H9 (cell line): ENCODE measurements around the gene TUB. TPM values are rescaled to one million over a fixed set of nuclear protein-coding genes. Genes with fewer than 3 reads are reported as not detected.

ENCODE experiments used
- DNase-seq: peaks from one replicate; pipeline ENCODE4 v3.0.0-alpha.2; 2017
- H2AFZ ChIP-seq: one replicate; pipeline ENCODE4 v1.6.1; 2013; ENCODE audit warnings: mild to moderate bottlenecking, low read length, control low read depth, moderate library complexity
- H2AK5ac ChIP-seq: 2 replicates; pipeline ENCODE4 v1.6.1; 2013; ENCODE audit warnings: low read length, control low read depth, mixed read lengths; ENCODE audit not compliant: insufficient read length
- H2BK120ac ChIP-seq: one replicate; pipeline ENCODE4 v1.6.1; 2013; ENCODE audit warnings: low read depth, mild to moderate bottlenecking, low read length, control low read depth, inconsistent platforms; ENCODE audit not compliant: poor library complexity, severe bottlenecking
- H2BK12ac ChIP-seq: 2 replicates; pipeline ENCODE4 v1.6.1; 2013; ENCODE audit warnings: low read length, control low read depth, mixed read lengths, low read depth; ENCODE audit not compliant: insufficient read length
- H2BK15ac ChIP-seq: 2 replicates; pipeline ENCODE4 v1.6.1; 2013; ENCODE audit warnings: low read depth, low read length, control low read depth
- H2BK20ac ChIP-seq: one replicate; pipeline ENCODE4 v1.6.1; 2013; ENCODE audit warnings: low read depth, mild to moderate bottlenecking, low read length, control low read depth, inconsistent platforms; ENCODE audit not compliant: poor library complexity, severe bottlenecking
- H2BK5ac ChIP-seq: 2 replicates; pipeline ENCODE4 v1.6.1; 2013; ENCODE audit warnings: low read length, control low read depth, mixed read lengths; ENCODE audit not compliant: insufficient read length
- H3K14ac ChIP-seq: 2 replicates; pipeline ENCODE4 v1.6.1; 2013; ENCODE audit warnings: low read length, control low read depth; ENCODE audit not compliant: insufficient read depth
- H3K18ac ChIP-seq: 2 replicates; pipeline ENCODE4 v1.6.1; 2013; ENCODE audit warnings: low read depth, mild to moderate bottlenecking, mixed read lengths, low read length, control low read depth; ENCODE audit not compliant: insufficient read length
- H3K23ac ChIP-seq: 2 replicates; pipeline ENCODE4 v1.6.1; 2013; ENCODE audit warnings: low read length, control low read depth, mixed read lengths, low read depth; ENCODE audit not compliant: insufficient read length
- H3K23me2 ChIP-seq: 2 replicates; pipeline ENCODE4 v1.6.1; 2013; ENCODE audit warnings: low read depth, mild to moderate bottlenecking, mixed read lengths, low read length, control low read depth; ENCODE audit not compliant: insufficient read length, poor library complexity, severe bottlenecking
- H3K27ac ChIP-seq: 2 replicates; pipeline ENCODE4 v1.5.1; 2013; ENCODE audit warnings: low read length, control low read depth, mixed read lengths, low read depth; ENCODE audit not compliant: insufficient read length
- H3K27me3 ChIP-seq: 2 replicates; pipeline ENCODE4 v1.6.1; 2013; ENCODE audit warnings: low read length, control low read depth, inconsistent platforms; ENCODE audit not compliant: insufficient read depth
- H3K4ac ChIP-seq: 2 replicates; pipeline ENCODE4 v1.6.1; 2013; ENCODE audit warnings: low read depth, mild to moderate bottlenecking, control low read depth, inconsistent platforms, low read length, moderate library complexity
- H3K4me1 ChIP-seq: 2 replicates; pipeline ENCODE4 v1.6.1; 2013; ENCODE audit warnings: low read length, control low read depth, inconsistent platforms; ENCODE audit not compliant: insufficient read depth
- H3K4me2 ChIP-seq: 2 replicates; pipeline ENCODE4 v1.6.1; 2013; ENCODE audit warnings: low read length, control low read depth, mixed read lengths; ENCODE audit not compliant: insufficient read length, insufficient read depth
- H3K56ac ChIP-seq: 2 replicates; pipeline ENCODE4 v1.6.1; 2013; ENCODE audit warnings: low read depth, mild to moderate bottlenecking, mixed read lengths, low read length, control low read depth; ENCODE audit not compliant: insufficient read length
- H3K79me1 ChIP-seq: 2 replicates; pipeline ENCODE4 v1.6.1; 2013; ENCODE audit warnings: low read depth, mild to moderate bottlenecking, moderate library complexity, low read length, control low read depth, inconsistent platforms; ENCODE audit not compliant: insufficient read depth, poor library complexity, severe bottlenecking
- H3K79me2 ChIP-seq: 2 replicates; pipeline ENCODE4 v1.6.1; 2013; ENCODE audit warnings: low read length, control low read depth, inconsistent platforms; ENCODE audit not compliant: insufficient read depth
- H3K9ac ChIP-seq: 2 replicates; pipeline ENCODE4 v1.6.1; 2013; ENCODE audit warnings: low read length, control low read depth, mixed read lengths; ENCODE audit not compliant: insufficient read length; ENCODE audit errors: extremely low read depth
- H3K9me3 ChIP-seq: one replicate; pipeline ENCODE4 v1.6.1; 2013; ENCODE audit warnings: low read depth, low read length, inconsistent platforms; ENCODE audit not compliant: control insufficient read depth
- H3T11ph ChIP-seq: one replicate; pipeline ENCODE4 v1.6.1; 2013; ENCODE audit warnings: mild to moderate bottlenecking, low read length, control low read depth, inconsistent platforms
- H4K20me1 ChIP-seq: one replicate; pipeline ENCODE4 v1.6.1; 2013; ENCODE audit not compliant: control insufficient read depth, insufficient read length, insufficient read depth
- H4K5ac ChIP-seq: 2 replicates; pipeline ENCODE4 v1.6.1; 2013; ENCODE audit warnings: low read depth, mild to moderate bottlenecking, mixed read lengths, low read length, control low read depth; ENCODE audit not compliant: insufficient read length
- H4K8ac ChIP-seq: replicated peaks from 2 replicates; pipeline ENCODE4 v1.6.1; 2013; ENCODE audit warnings: low read length, control low read depth, mixed read lengths, low read depth; ENCODE audit not compliant: insufficient read length
- H4K91ac ChIP-seq: 2 replicates; pipeline ENCODE4 v1.6.1; 2013; ENCODE audit warnings: low read depth, mild to moderate bottlenecking, moderate library complexity, mixed read lengths, low read length, control low read depth; ENCODE audit not compliant: insufficient read length
- H3K27ac Mint-ChIP-seq, 3 experiments: 2 replicates in 2 of 3; 3 replicates in 1 of 3; pipeline ENCODE4 v1.8.0; 2020 to 2021; ENCODE audit warnings: mixed read lengths in 3 of 3, mild to moderate bottlenecking in 1 of 3, moderate library complexity in 1 of 3
- H3K27me3 Mint-ChIP-seq: 2 replicates; pipeline ENCODE4 v1.8.0; 2021; ENCODE audit warnings: low read depth, mild to moderate bottlenecking, moderate library complexity, mixed read lengths
- H3K36me3 Mint-ChIP-seq, 3 experiments: 2 replicates in 2 of 3; 3 replicates in 1 of 3; pipeline ENCODE4 v1.8.0; 2020 to 2021; ENCODE audit warnings: low read depth in 3 of 3, mixed read lengths in 3 of 3; ENCODE audit not compliant: insufficient read depth in 1 of 3
- H3K4me1 Mint-ChIP-seq, 2 experiments: 2 replicates each; pipeline ENCODE4 v1.8.0; 2020; ENCODE audit warnings: mixed read lengths in 2 of 2
- H3K4me3 Mint-ChIP-seq, 2 experiments: 2 replicates in 1 of 2; 3 replicates in 1 of 2; pipeline ENCODE4 v1.8.0; 2020 to 2021; ENCODE audit warnings: mild to moderate bottlenecking in 2 of 2, mixed read lengths in 2 of 2, moderate library complexity in 1 of 2
- H3K9me3 Mint-ChIP-seq, 2 experiments: 2 replicates in 1 of 2; 3 replicates in 1 of 2; pipeline ENCODE4 v1.8.0; 2020; ENCODE audit warnings: mild to moderate bottlenecking in 2 of 2, mixed read lengths in 2 of 2, moderate library complexity in 1 of 2
- WGBS: extraction: QIAGEN DNeasy Blood & Tissue Kit; methylation state at CpG from one replicate; pipeline ENCODE4 v1.1.7; 2013; ENCODE audit warnings: missing lambda C conversion rate, low lambda C conversion rate, mixed read lengths; ENCODE audit not compliant: insufficient read length; ENCODE audit errors: extremely low coverage; 5-methylcytosine and 5-hydroxymethylcytosine counted together
- total RNA-seq: library from RNA; stranded (reverse); gene quantifications from 2 replicates; pipeline ENCODE4 v1.2.1, GENCODE V29; 2021
- TF ChIP-seq, protein P1 (sequence below): fragments of 200-600 bp; sonication (generic); conservative IDR thresholded peaks from 3 replicates; pipeline ENCODE4 v1.8.0; 2021; ENCODE audit warnings: antibody characterized with exemption, mild to moderate bottlenecking

Gene TUB
- total RNA-seq, 1 experiment from 2014 or later = 14.8 TPM

DNA sequence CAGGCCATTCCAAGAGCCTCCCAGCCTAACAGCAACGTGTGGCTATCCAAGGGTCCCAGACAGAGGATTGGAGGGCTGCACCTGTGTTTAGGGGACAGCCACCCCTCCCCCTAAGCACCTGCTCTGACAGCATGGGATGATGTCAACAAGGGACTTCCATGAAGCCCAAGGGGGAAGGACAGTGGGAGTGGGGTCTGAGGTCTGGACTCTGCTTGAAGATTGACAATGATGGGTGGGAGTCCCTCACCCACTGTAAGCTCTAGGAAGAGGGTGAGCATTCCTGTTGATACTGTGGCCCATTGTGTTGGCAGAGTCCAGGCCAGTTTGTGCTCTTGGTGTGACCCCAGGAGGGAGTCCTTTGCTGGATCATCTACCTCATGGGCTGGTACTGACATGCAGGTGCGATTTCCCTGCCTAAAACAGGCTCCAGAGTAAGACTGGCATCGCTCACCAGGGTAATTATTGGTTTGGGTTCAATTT, 46.9 kb upstream of the TUB start:
- no peaks in the 10 kb centered on the region for H3K27me3 ChIP-seq
- no peaks in the 10 kb centered on the region for H3K9me3 ChIP-seq
- peaks cover 12 to 15% of the 10 kb centered on the region in 2 experiments for H3K4me1 Mint-ChIP-seq
- H3K79me2 ChIP-seq = no peaks in the 10 kb centered on the region
- DNase-seq = no peak
- no peaks in the 10 kb centered on the region for H3K79me1 ChIP-seq
- no peak overlapping the region for H4K91ac ChIP-seq
- H3K36me3 Mint-ChIP-seq = no peaks in the 10 kb centered on the region; a peak in 1 of 7 replicates
- H2BK12ac ChIP-seq = no peak overlapping the region
- no peak overlapping the region for H3K9ac ChIP-seq
- H2BK5ac ChIP-seq = no peak overlapping the region
- no peak overlapping the region for H2BK120ac ChIP-seq
- H2BK15ac ChIP-seq = no peak overlapping the region
- H2AK5ac ChIP-seq = no peak overlapping the region
- no peak overlapping the region for H3K56ac ChIP-seq
- no peak overlapping the region for H4K8ac ChIP-seq
- no peak overlapping the region for H3K14ac ChIP-seq
- no peak overlapping the region for H3T11ph ChIP-seq
- peaks cover 53% of the 10 kb centered on the region for H3K27me3 Mint-ChIP-seq
- H2AFZ ChIP-seq = no peak overlapping the region
- TF ChIP-seq, protein P1, sequence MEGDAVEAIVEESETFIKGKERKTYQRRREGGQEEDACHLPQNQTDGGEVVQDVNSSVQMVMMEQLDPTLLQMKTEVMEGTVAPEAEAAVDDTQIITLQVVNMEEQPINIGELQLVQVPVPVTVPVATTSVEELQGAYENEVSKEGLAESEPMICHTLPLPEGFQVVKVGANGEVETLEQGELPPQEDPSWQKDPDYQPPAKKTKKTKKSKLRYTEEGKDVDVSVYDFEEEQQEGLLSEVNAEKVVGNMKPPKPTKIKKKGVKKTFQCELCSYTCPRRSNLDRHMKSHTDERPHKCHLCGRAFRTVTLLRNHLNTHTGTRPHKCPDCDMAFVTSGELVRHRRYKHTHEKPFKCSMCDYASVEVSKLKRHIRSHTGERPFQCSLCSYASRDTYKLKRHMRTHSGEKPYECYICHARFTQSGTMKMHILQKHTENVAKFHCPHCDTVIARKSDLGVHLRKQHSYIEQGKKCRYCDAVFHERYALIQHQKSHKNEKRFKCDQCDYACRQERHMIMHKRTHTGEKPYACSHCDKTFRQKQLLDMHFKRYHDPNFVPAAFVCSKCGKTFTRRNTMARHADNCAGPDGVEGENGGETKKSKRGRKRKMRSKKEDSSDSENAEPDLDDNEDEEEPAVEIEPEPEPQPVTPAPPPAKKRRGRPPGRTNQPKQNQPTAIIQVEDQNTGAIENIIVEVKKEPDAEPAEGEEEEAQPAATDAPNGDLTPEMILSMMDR = no peak
- no peak overlapping the region for H2BK20ac ChIP-seq
- no peak overlapping the region for H3K18ac ChIP-seq
- H3K27ac Mint-ChIP-seq = no peak overlapping the region
- no peak overlapping the region for H3K27ac ChIP-seq
- no peaks in the 10 kb centered on the region for H3K23me2 ChIP-seq
- H3K4me3 Mint-ChIP-seq = no peak overlapping the region
- no peaks in the 10 kb centered on the region; a peak in 1 of 5 replicates for H3K9me3 Mint-ChIP-seq
- H3K4me1 ChIP-seq = no peaks in the 10 kb centered on the region
- WGBS = no CpG with 5 or more reads among the region's 3 CpGs
- no peaks in the 10 kb centered on the region for H4K20me1 ChIP-seq
- H3K4me2 ChIP-seq = no peak overlapping the region
- H3K4ac ChIP-seq = no peak overlapping the region
- no peak overlapping the region for H4K5ac ChIP-seq
- H3K23ac ChIP-seq = no peak overlapping the region
